Vagina (tissue), 2 donors: ENCODE results near the gene OTOS. TPM values are rescaled to one million over a fixed set of nuclear protein-coding genes. Genes with fewer than 3 reads are reported as not detected.

Source experiments
- DNase-seq, 2 donors: peaks; one replicate each; pipeline ENCODE4 v3.0.0-alpha.2; 2017; ENCODE audit errors: extremely low spot score in 2 of 2
- H3K27ac ChIP-seq: fragments of 200-600 bp; sonication (generic); one replicate; pipeline ENCODE4 v1.5.1; 2019
- H3K27me3 ChIP-seq: fragments of 200-600 bp; sonication (generic); one replicate; pipeline ENCODE4 v1.5.1; 2019
- H3K36me3 ChIP-seq, 2 donors: fragments of 200-600 bp; sonication (generic); one replicate each; pipeline ENCODE4 v1.5.1; 2017 to 2019
- H3K4me1 ChIP-seq: fragments of 200-600 bp; sonication (generic); one replicate; pipeline ENCODE4 v1.5.1; 2019
- H3K4me3 ChIP-seq, 2 donors: fragments of 200-600 bp; sonication (generic); 1 replicate in 1 of 2; 2 replicates in 1 of 2; pipeline ENCODE4 v1.5.1; 2016 to 2019
- H3K9me3 ChIP-seq: fragments of 200-600 bp; sonication (generic); one replicate; pipeline ENCODE4 v1.5.1; 2019
- CTCF ChIP-seq, 3 experiments: fragments of 450-650 bp in 2 of 3; fragments of 200-600 bp in 1 of 3; sonication (generic) in 1 of 3; IDR thresholded peaks; one replicate each; pipeline ENCODE4 v1.5.1; 2017 to 2019; ENCODE audit warnings: antibody characterized with exemption in 3 of 3, mild to moderate bottlenecking in 2 of 3, moderate library complexity in 2 of 3
- POLR2A ChIP-seq, 2 donors: fragments of 450-650 bp; IDR thresholded peaks; one replicate each; pipeline ENCODE4 v1.6.1; 2017; ENCODE audit warnings: antibody characterized with exemption in 2 of 2, mild to moderate bottlenecking in 2 of 2, moderate library complexity in 2 of 2
- POLR2AphosphoS5 ChIP-seq, 2 donors: sonication (generic); formaldehyde crosslinking; IDR thresholded peaks; one replicate each; pipeline ENCODE4 v1.9.0; 2017; ENCODE audit warnings: antibody characterized with exemption in 2 of 2, mild to moderate bottlenecking in 2 of 2, low read depth in 1 of 2; ENCODE audit not compliant: insufficient read depth in 1 of 2
- intact Hi-C: fragments of 100-400 bp; cut with DNase I; formaldehyde crosslinking; loops from one replicate; pipeline ENCODE4 v1.15.1; 2023
- total RNA-seq: library from RNA; depleted of rRNA; stranded (reverse); fragments of >200 nt; gene quantifications from one replicate; pipeline ENCODE4 v1.2.3, GENCODE V29; 2016

OTOS gene
- total RNA-seq, 1 donor from 2014 or later, result not detected

- no peaks in the 10 kb centered on the region for H3K9me3 ChIP-seq
- no peak overlapping the region for H3K4me3 ChIP-seq
- intact Hi-C loops, result no loop called here
- no peaks in the 10 kb centered on the region for H3K27me3 ChIP-seq
- H3K27ac ChIP-seq, result no peak overlapping the region
- no peaks in the 10 kb centered on the region for H3K36me3 ChIP-seq
- no peak for DNase-seq
- no peaks in the 10 kb centered on the region for H3K4me1 ChIP-seq
- TF ChIP-seq POLR2AphosphoS5 (IDR thresholded peaks at IDR 0.05; ENCODE audit: insufficient read depth in 1 of 2, low read depth in 1 of 2) (no peak), POLR2A (IDR thresholded peaks at IDR 0.05) (no peak), CTCF (IDR thresholded peaks at IDR 0.05) (no peak)
These were observed 31.8 kb upstream of the OTOS start for GRCh38 chr2:240172071-240172895.

DNA sequence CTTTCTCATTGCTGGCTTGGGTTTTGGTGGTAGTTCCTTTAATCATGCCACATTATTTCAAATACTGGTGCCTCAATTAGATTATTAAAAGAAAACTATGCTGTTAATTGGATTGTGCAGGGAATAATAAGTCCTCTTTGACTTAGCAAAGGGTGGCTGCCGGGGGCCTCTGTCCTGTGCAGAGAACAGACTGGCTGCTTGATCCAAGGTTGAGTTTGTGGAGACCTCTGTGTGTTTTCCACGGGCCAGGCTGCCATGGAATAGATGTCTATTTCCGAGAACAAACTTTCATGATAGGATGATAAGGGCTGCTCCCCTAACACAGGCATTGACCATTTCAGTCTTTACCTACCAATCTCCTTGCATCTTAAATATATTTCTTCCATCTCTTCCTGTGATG lies 30.4 kb upstream of the OTOS start:
- no peak overlapping the region for H3K27ac ChIP-seq
- intact Hi-C loops, result no loop called here
- no peaks in the 10 kb centered on the region for H3K27me3 ChIP-seq
- no peaks in the 10 kb centered on the region for H3K36me3 ChIP-seq
- H3K9me3 ChIP-seq, result no peaks in the 10 kb centered on the region
- TF ChIP-seq CTCF (IDR thresholded peaks at IDR 0.05) (no peak), POLR2AphosphoS5 (IDR thresholded peaks at IDR 0.05; ENCODE audit: insufficient read depth in 1 of 2, low read depth in 1 of 2) (no peak), POLR2A (IDR thresholded peaks at IDR 0.05) (no peak)
- no peak overlapping the region for H3K4me3 ChIP-seq
- no peaks in the 10 kb centered on the region for H3K4me1 ChIP-seq
- no peak for DNase-seq

GRCh38 chr2:240170354-240170735 lies 29.9 kb upstream of the OTOS start:
- Histone ChIP-seq H3K4me3 (no peak overlapping the region), H3K36me3 (no peaks in the 10 kb centered on the region), H3K9me3 (no peaks in the 10 kb centered on the region), H3K27me3 (no peaks in the 10 kb centered on the region), H3K4me1 (no peaks in the 10 kb centered on the region), H3K27ac (no peak overlapping the region)
- intact Hi-C loops, result no loop called here
- DNase-seq, result no peak
- no peak for TF ChIP-seq POLR2AphosphoS5 (IDR thresholded peaks at IDR 0.05; ENCODE audit: insufficient read depth in 1 of 2, low read depth in 1 of 2)
- no peak for TF ChIP-seq POLR2A (IDR thresholded peaks at IDR 0.05)
- TF ChIP-seq CTCF (IDR thresholded peaks at IDR 0.05), result no peak

DNA sequence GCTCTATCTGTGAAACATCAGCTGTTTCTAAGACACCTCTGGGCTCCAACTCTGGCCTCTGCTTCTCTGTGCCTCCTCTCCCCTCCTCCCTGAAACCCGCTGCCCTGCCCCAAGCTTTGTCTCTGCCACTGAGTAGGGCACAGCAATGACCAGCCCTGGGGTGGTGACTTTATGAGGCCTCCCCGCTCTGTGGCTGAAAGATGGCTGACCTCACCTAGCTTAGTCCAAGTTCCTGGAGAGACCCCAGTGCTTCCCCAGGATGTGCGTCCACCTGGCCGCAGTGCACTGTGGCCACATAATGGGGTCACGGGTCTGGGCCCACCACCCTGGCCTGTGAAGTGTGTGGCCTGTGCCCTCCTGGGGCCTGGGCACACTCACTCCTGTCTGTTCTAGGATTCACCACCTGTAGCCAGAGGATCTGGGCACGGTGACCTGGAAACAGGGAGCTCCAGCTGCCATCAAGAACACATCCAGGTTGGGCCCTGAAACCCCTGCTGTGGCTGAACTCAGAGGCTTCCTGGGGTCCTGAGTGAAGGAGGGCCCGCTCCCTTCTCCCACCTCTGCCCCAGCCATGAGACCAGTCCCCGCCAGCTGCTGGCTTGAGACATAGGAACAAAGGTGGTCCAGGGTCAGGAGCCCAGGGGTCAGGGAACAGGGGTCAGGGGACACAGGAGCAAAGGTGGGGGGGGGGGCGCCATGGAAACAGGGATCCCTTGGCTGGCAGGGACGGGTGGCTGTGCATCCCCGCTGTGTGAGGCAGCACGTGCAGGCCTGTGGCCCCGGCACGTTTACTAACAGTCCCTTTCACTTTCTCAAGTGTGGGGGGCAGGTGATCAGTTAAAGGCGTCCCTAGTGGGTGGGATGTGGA lies 29.3 kb upstream of the OTOS start:
- Histone ChIP-seq H3K27me3 (no peaks in the 10 kb centered on the region), H3K4me3 (no peak overlapping the region), H3K4me1 (no peaks in the 10 kb centered on the region), H3K27ac (no peak overlapping the region), H3K9me3 (no peaks in the 10 kb centered on the region), H3K36me3 (no peaks in the 10 kb centered on the region)
- intact Hi-C loops, result no loop called here
- DNase-seq, result no peak
- TF ChIP-seq POLR2A (IDR thresholded peaks at IDR 0.05) (no peak), CTCF (IDR thresholded peaks at IDR 0.05) (no peak), POLR2AphosphoS5 (IDR thresholded peaks at IDR 0.05; ENCODE audit: insufficient read depth in 1 of 2, low read depth in 1 of 2) (no peak)
